HCT116 (cell line): ENCODE data around the gene TEX9. TPM values are rescaled to one million over a fixed set of nuclear protein-coding genes. Genes with fewer than 3 reads are reported as not detected.

Source experiments
- ATAC-seq: fragments of 200-7000 bp; cut with Tn5 transposase; 2 replicates; pipeline ENCODE4 v1.9.1; 2020; ENCODE audit warnings: mild to moderate bottlenecking, moderate library complexity
- BruUV-seq: library from RNA; stranded (reverse); fragments of 400-500 nt; replicated peaks from 2 replicates; lab custom pipeline; 2021; lab: Mats Ljungman, UMichigan
- CTCF ChIA-PET: fragments of 300-600 bp; sonication (Branson Sonifier 250); formaldehyde crosslinking; loops from one replicate; lab custom pipeline; 2021; ENCODE audit warnings: antibody characterized with exemption; lab: Charles Lee
- POLR2A ChIA-PET: fragments of 300-600, 350-600 bp; sonication (Branson Sonifier 250); formaldehyde crosslinking; loops from one replicate; lab custom pipeline; 2021; ENCODE audit warnings: antibody characterized with exemption; lab: Charles Lee
- RAD21 ChIA-PET, 2 experiments: fragments of 300-600 bp; sonication (Branson Sonifier 250); formaldehyde crosslinking; loops; one replicate each; lab custom pipeline; 2023; ENCODE audit warnings: low total read pairs in 2 of 2; ENCODE audit not compliant: uncharacterized antibody in 2 of 2, unreplicated experiment in 2 of 2, low non-redundant PET in 1 of 2; lab: Charles Lee
- DNase-seq: peaks from one replicate; pipeline ENCODE4 v3.0.0-alpha.2; 2010; ENCODE audit warnings: low read depth, low spot score
- H2AFZ ChIP-seq: fragments of 200-600 bp; shearing (Covaris generic), sonication (generic); 2 replicates; pipeline ENCODE4 v1.6.1; 2017; ENCODE audit warnings: low read depth, mixed run types, mixed read lengths, antibody characterized with exemption, low read length; ENCODE audit not compliant: poor library complexity, severe bottlenecking
- H3K27ac ChIP-seq: 2 replicates; pipeline ENCODE4 v1.5.1; 2012; ENCODE audit warnings: low read depth, low read length
- H3K27me3 ChIP-seq: fragments of 200-600 bp; sonication (generic); 2 replicates; pipeline ENCODE4 v1.6.1; 2016; ENCODE audit warnings: mixed run types, low read length, mixed read lengths; ENCODE audit not compliant: insufficient read depth
- H3K36me3 ChIP-seq, 2 experiments: fragments of 200-500 bp in 1 of 2; fragments of 200-600 bp in 1 of 2; sonication (Bioruptor generic) in 1 of 2; sonication (generic) in 1 of 2; 2 replicates each; pipeline versions ENCODE4 v1.5.1 to v1.6.1; 2014 to 2016; ENCODE audit warnings: low read length in 2 of 2, inconsistent platforms in 1 of 2, mixed read lengths in 1 of 2, mixed run types in 1 of 2; ENCODE audit not compliant: insufficient read depth in 2 of 2, control insufficient read depth in 1 of 2
- H3K4me1 ChIP-seq, 2 experiments: fragments of 200-600 bp in 1 of 2; sonication (generic) in 1 of 2; 2 replicates each; pipeline versions ENCODE4 v1.5.1 to v1.6.1; 2012 to 2017; ENCODE audit warnings: low read length in 2 of 2, inconsistent platforms in 1 of 2, mild to moderate bottlenecking in 1 of 2, mixed read lengths in 1 of 2, mixed run types in 1 of 2, moderate library complexity in 1 of 2; ENCODE audit not compliant: insufficient read depth in 2 of 2, control insufficient read depth in 1 of 2
- H3K4me2 ChIP-seq: fragments of 200-600 bp; sonication (generic); 2 replicates; pipeline ENCODE4 v1.6.1; 2017; ENCODE audit warnings: mixed run types, low read length, mixed read lengths
- H3K4me3 ChIP-seq, 2 experiments: fragments of 200-600 bp in 1 of 2; sonication (generic) in 1 of 2; replicated peaks in 1 of 2; 2 replicates each; pipeline ENCODE4 v1.5.1; 2011 to 2016; ENCODE audit warnings: low read length in 2 of 2, control low read depth in 1 of 2, low read depth in 1 of 2, mild to moderate bottlenecking in 1 of 2, mixed read lengths in 1 of 2, mixed run types in 1 of 2
- H3K79me2 ChIP-seq: fragments of 200-600 bp; sonication (generic); 2 replicates; pipeline ENCODE4 v1.6.1; 2017; ENCODE audit warnings: mild to moderate bottlenecking, mixed run types, low read length, moderate library complexity, mixed read lengths; ENCODE audit not compliant: insufficient read depth
- H3K9ac ChIP-seq: fragments of 200-600 bp; sonication (generic); 2 replicates; pipeline ENCODE4 v1.6.1; 2016; ENCODE audit warnings: low read length, mixed read lengths
- H3K9me2 ChIP-seq: fragments of 200-600 bp; sonication (generic), shearing (Covaris generic); 2 replicates; pipeline ENCODE4 v1.6.1; 2017; ENCODE audit warnings: mixed run types, mild to moderate bottlenecking, moderate library complexity; ENCODE audit not compliant: insufficient read depth
- H3K9me3 ChIP-seq, 2 experiments: fragments of 200-500 bp in 1 of 2; fragments of 200-600 bp in 1 of 2; sonication (Bioruptor generic) in 1 of 2; sonication (generic) in 1 of 2; 2 replicates each; pipeline ENCODE4 v1.6.1; 2014 to 2017; ENCODE audit warnings: low read length in 2 of 2, mixed read lengths in 2 of 2, inconsistent platforms in 1 of 2, low read depth in 1 of 2, mild to moderate bottlenecking in 1 of 2, mixed run types in 1 of 2, moderate library complexity in 1 of 2; ENCODE audit not compliant: control insufficient read depth in 1 of 2, insufficient read depth in 1 of 2
- H4K20me1 ChIP-seq: fragments of 200-600 bp; sonication (generic), shearing (Covaris generic); 2 replicates; pipeline ENCODE4 v1.6.1; 2017; ENCODE audit warnings: mixed run types, mild to moderate bottlenecking, moderate library complexity; ENCODE audit not compliant: insufficient read depth
- CTCF ChIP-seq, 3 experiments: fragments of 200-600 bp in 1 of 3; sonication (generic) in 1 of 3; IDR thresholded peaks in 2 of 3; conservative IDR thresholded peaks in 1 of 3; 2 replicates each; pipeline ENCODE4 v1.5.1; 2012 to 2017; ENCODE audit warnings: low read depth in 2 of 3, low read length in 2 of 3, antibody characterized with exemption in 1 of 3, borderline replicate concordance in 1 of 3, control low read depth in 1 of 3, mild to moderate bottlenecking in 1 of 3, mixed read lengths in 1 of 3, mixed run types in 1 of 3, moderate library complexity in 1 of 3; ENCODE audit not compliant: insufficient read depth in 1 of 3
- JUND ChIP-seq: IDR thresholded peaks from 2 replicates; pipeline ENCODE4 v1.6.1; 2012
- POLR2AphosphoS5 ChIP-seq: IDR thresholded peaks from 2 replicates; pipeline ENCODE4 v1.6.1; 2011; ENCODE audit warnings: mild to moderate bottlenecking, low read depth, low read length, moderate library complexity
- REST ChIP-seq: IDR thresholded peaks from 2 replicates; pipeline ENCODE4 v1.6.1; 2012; ENCODE audit warnings: low read depth
- SIN3A ChIP-seq: IDR thresholded peaks from 2 replicates; pipeline ENCODE4 v1.6.1; 2012; ENCODE audit warnings: low read depth
- SRF ChIP-seq: IDR thresholded peaks from 2 replicates; pipeline ENCODE4 v1.6.1; 2012; ENCODE audit warnings: low read depth
- TCF7L2 ChIP-seq: IDR thresholded peaks from 2 replicates; pipeline ENCODE4 v1.7.0; 2011; ENCODE audit warnings: borderline replicate concordance, inconsistent platforms; ENCODE audit not compliant: insufficient read depth, insufficient read length; ENCODE audit errors: extremely low read depth
- intact Hi-C: fragments of 100-400 bp; cut with micrococcal nuclease; formaldehyde crosslinking; loops from 2 replicates; pipeline ENCODE4 v1.10.0; 2022
- total RNA-seq: library from RNA; stranded (reverse); gene quantifications from one replicate; pipeline ENCODE4 v1.2.1, GENCODE V29; 2021; ENCODE audit not compliant: unreplicated experiment

The TEX9 gene
- total RNA-seq, 1 experiment from 2014 or later = 5.2 TPM

DNA sequence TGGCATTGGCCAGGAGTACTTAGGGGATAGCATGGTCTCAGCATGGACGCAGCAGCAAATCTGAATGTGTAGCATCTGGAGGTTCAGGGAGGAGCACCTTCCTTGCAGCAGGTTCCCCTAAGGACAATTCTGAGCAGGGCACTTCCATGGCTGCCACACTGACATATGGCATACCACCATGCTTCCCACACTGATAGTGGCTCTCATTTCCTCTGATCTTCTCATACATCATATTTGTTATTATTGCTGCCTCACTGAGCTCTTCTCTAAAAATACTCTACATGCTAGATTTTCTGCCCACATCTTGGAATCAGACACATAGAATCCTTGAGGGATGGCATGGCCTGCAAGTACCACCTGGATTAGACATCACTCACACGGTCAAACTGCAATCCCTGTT, 107.1 kb downstream of the TEX9 start:
- no peaks in the 10 kb centered on the region for H4K20me1 ChIP-seq
- no TSS peak for BruUV-seq
- POLR2A ChIA-PET = no interaction called here
- ATAC-seq (no peak), DNase-seq (no peak)
- no peaks in the 10 kb centered on the region for H3K9me2 ChIP-seq
- no peak overlapping the region for H3K4me3 ChIP-seq
- TF ChIP-seq TCF7L2 = no peak
- no peak for TF ChIP-seq REST
- TF ChIP-seq JUND = no peak
- TF ChIP-seq SRF = no peak
- no peak for TF ChIP-seq POLR2AphosphoS5
- TF ChIP-seq CTCF (IDR thresholded peaks at IDR 0.05 in 2 of 3, conservative IDR thresholded peaks at IDR 0.05 in 1 of 3; ENCODE audit: borderline replicate concordance in 1 of 3, insufficient read depth in 1 of 3, low read depth in 2 of 3, low read length in 2 of 3) = no peak
- no peak for TF ChIP-seq SIN3A
- TF ChIP-seq, all 23 proteins: peak for 0
- ChIA-PET RAD21 (no interaction called here), CTCF (interaction anchor here (1.5 kb wide), 1 partner anchor 19 kb away, joined by 3 read pairs; no protein-coding TSS in a partner anchor)
- no peaks in the 10 kb centered on the region for H3K4me1 ChIP-seq
- no peaks in the 10 kb centered on the region for H3K9me3 ChIP-seq
- H3K36me3 ChIP-seq = no peaks in the 10 kb centered on the region
- no peak overlapping the region for H3K9ac ChIP-seq
- intact Hi-C loops = no loop called here
- no peaks in the 10 kb centered on the region for H3K27me3 ChIP-seq
- no peak overlapping the region for H2AFZ ChIP-seq
- no peak overlapping the region for H3K4me2 ChIP-seq
- no peaks in the 10 kb centered on the region for H3K79me2 ChIP-seq
- H3K27ac ChIP-seq = no peak overlapping the region
